Activated gamma-delta T cell treated with anti-CD3 and anti-CD28 coated beads, Interleukin-2, amount 50 U/mL, for 16 hours (primary cell): ENCODE measurements around the gene PLA2G6.

Source experiments
- DNase-seq: peaks from one replicate; pipeline ENCODE4 v3.0.0-alpha.2; 2020; ENCODE audit warnings: low read depth

Gene PLA2G6

GRCh38 chr22:38070250-38070921 lies 111.2 kb downstream of the PLA2G6 start:
- DNase-seq = no peak

- no peak for DNase-seq
These were observed 112.0 kb downstream of the PLA2G6 start for GRCh38 chr22:38069372-38070249.

GRCh38 chr22:38068641-38069371 lies 112.8 kb downstream of the PLA2G6 start:
- no peak for DNase-seq

- DNase-seq = no peak
These were observed 113.8 kb downstream of the PLA2G6 start for GRCh38 chr22:38067761-38068360.

GRCh38 chr22:38067028-38067415 lies 114.6 kb downstream of the PLA2G6 start:
- no peak for DNase-seq

GRCh38 chr22:38066381-38067027 lies 115.1 kb downstream of the PLA2G6 start:
- no peak for DNase-seq

DNA sequence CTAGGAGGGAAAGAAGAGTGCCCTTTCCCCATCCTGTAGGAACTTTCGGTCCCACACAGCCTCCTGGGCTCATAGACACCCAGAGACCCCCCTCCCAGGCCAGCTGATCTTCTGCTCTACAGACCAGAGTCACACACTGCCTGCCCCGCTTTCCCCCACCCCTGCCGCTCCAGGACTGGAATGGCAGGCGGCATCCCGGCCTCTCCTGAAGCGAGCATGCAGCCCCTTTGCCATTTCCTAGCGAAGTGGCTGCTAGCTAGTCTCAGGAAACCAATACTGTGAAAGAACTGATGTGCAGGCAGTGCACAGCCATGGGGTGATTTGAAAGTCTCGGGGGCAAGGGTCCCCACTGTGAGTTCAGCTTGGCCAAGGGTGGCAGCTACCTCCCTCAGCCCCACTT lies 116.1 kb downstream of the PLA2G6 start:
- no peak for DNase-seq

DNA sequence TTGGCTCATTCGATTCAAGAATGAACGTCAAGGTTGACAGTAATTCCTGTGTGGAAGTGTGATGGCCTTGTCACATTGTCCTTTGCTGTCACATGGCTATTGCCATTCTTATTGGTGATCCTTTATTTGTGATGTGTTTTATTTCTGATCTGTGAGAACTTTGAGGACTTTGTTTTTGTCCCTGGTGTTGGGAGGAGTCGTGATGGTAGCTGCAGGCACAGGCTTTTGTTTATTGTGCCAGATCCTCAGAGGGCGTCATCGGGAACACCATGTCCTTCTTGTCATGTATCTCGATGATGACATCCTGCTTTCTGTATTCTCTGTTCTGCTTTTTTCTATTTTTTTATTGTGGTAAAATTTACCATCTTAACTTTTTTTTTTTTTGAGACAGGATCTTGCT lies 118.8 kb downstream of the PLA2G6 start:
- no peak for DNase-seq
